HCT116 (cell line): ENCODE measurements around the gene IL18R1. TPM values are rescaled to one million over a fixed set of nuclear protein-coding genes. Genes with fewer than 3 reads are reported as not detected.

Experiments
- RAD21 ChIP-seq: IDR thresholded peaks from 2 replicates; pipeline ENCODE4 v1.6.1; 2012; ENCODE audit warnings: low read depth, mild to moderate bottlenecking
- SP1 ChIP-seq: IDR thresholded peaks from 2 replicates; pipeline ENCODE4 v1.6.1; 2012; ENCODE audit warnings: low read depth
- SRF ChIP-seq: IDR thresholded peaks from 2 replicates; pipeline ENCODE4 v1.6.1; 2012; ENCODE audit warnings: low read depth
- TCF7L2 ChIP-seq: IDR thresholded peaks from 2 replicates; pipeline ENCODE4 v1.7.0; 2011; ENCODE audit warnings: borderline replicate concordance, inconsistent platforms; ENCODE audit not compliant: insufficient read depth, insufficient read length; ENCODE audit errors: extremely low read depth
- YY1 ChIP-seq: IDR thresholded peaks from 2 replicates; pipeline ENCODE4 v1.6.1; 2011; ENCODE audit warnings: low read length, low read depth, moderate library complexity, mild to moderate bottlenecking; ENCODE audit not compliant: insufficient replicate concordance; ENCODE audit errors: extremely low read depth
- microRNA-seq: library from miRNA; unstranded; fragments of <30 nt; microRNA quantifications from one replicate; pipeline ENCODE4, GENCODE V29; 2016; ENCODE audit warnings: borderline number of aligned reads
- total RNA-seq: library from RNA; stranded (reverse); gene quantifications from one replicate; pipeline ENCODE4 v1.2.1, GENCODE V29; 2021; ENCODE audit not compliant: unreplicated experiment
- TF ChIP-seq, protein P1 (sequence below): IDR thresholded peaks from 2 replicates; pipeline ENCODE4 v1.6.1; 2012

Gene IL18R1
- total RNA-seq, 1 experiment from 2014 or later, result 1.5 TPM

GRCh38 chr2:102446936-102447335 is 91.3 kb downstream of the IL18R1 start (continued):
- TF ChIP-seq YY1 (no peak), TCF7L2 (no peak), SRF (no peak), SP1 (no peak), RAD21 (no peak)
- TF ChIP-seq, protein P1, sequence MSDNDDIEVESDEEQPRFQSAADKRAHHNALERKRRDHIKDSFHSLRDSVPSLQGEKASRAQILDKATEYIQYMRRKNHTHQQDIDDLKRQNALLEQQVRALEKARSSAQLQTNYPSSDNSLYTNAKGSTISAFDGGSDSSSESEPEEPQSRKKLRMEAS, result no peak

Small RNAs within 50 kb of the gene (microRNA-seq; reads per million reads assigned to microRNA genes)
- gene MIR4772, result not detected

Other genes starting within 250 kb of the IL18R1 start
- 5.3 TPM for gene IL1R1, start 213.1 kb upstream of the IL18R1 start, total RNA-seq
- gene IL1RL2, start 168.8 kb upstream of the IL18R1 start, total RNA-seq, result not detected
- not detected for gene IL1RL1, start 44.2 kb upstream of the IL18R1 start, total RNA-seq
- not detected for gene IL18RAP, start 67.4 kb downstream of the IL18R1 start, total RNA-seq
- gene SLC9A4, start 117.4 kb downstream of the IL18R1 start, total RNA-seq, result 0.07 TPM